GM19463 (cell line): Measurements from ENCODE around the gene MAP3K12.

Experiments
- ATAC-seq: cut with Tn5 transposase; IDR thresholded peaks from one replicate; pipeline ENCODE4 v1.9.1; 2021; ENCODE audit warnings: mild to moderate bottlenecking, moderate library complexity; ENCODE audit not compliant: unreplicated experiment

The MAP3K12 gene

DNA sequence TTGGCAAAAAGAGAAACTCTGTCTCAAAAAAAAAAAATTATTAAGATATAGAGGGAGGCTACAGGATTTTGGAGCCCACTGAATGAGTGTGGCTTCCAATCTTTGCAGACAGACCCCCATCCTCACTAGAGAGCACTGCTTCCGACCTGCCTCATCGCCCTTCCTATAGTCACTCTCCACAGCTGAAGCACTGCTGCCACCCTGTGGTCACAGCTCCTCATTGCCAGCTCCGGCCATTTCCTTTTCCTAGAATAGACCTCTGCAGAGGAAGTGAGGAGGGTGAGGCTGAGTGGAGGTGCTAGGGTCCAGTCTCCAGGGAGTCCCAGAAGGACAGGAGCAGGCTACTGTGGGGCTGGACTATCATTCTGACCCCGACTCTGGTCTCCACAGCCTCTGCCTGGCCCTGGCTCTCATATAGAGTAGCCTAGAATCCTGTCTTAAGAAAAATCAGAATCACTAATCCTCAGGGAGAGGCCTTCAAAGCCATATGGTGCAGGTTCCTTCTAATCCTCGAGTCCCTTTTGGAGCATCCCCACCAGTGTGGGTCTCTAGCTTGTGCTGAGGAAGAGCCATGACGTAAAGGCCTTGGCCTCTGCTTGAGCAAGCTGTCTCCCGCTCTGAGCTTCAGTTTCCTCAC, 9.4 kb upstream of the MAP3K12 start:
- peak; percentile 96 for ATAC-seq

- ATAC-seq: no peak
Measured at GRCh38 chr12:53507603-53507885, 8.3 kb upstream of the MAP3K12 start.

- no peak for ATAC-seq
Measured at GRCh38 chr12:53506881-53507602, 7.8 kb upstream of the MAP3K12 start, which contains the start of gene NPFF. TSS of gene NPFF (minus strand) at chr12:53507484. CDS start at chr12:53507474, 10 bp downstream.

DNA sequence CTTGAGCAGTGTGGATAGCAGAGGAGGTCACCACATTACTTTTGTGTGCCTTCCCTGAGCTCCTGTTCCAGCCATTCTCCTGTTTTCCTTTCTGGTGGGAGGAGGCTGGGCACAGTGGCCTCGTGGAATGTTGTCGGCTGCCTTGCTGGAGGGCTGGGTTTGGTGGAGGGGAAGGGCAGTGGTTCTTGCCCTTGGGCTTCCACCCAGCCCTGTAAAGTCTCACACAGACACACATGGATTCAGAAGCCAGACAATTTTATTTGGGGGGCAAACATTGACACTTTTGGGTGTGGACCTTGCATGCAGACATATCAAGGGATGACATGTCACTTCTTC, 7.2 kb upstream of the MAP3K12 start:
- no peak for ATAC-seq

GRCh38 chr12:53505555-53506449, 6.5 kb upstream of the MAP3K12 start:
- no peak for ATAC-seq

DNA sequence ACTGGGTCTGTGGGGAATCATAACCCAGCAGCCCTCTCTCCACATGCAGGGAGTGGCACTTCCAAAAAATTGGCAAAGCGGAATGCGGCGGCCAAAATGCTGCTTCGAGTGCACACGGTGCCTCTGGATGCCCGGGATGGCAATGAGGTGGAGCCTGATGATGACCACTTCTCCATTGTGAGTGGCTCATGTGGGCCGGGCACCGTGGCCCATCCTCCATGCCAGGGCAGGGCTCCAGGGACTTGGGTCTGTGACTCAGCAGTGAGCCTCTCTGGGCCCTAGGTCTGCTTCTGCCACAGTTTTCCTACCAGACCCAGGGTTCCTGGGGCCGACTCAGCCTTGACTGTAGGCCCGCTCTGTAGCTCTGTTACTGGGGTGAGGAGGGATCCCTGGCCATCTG, 5.8 kb upstream of the MAP3K12 start:
- no peak for ATAC-seq

DNA sequence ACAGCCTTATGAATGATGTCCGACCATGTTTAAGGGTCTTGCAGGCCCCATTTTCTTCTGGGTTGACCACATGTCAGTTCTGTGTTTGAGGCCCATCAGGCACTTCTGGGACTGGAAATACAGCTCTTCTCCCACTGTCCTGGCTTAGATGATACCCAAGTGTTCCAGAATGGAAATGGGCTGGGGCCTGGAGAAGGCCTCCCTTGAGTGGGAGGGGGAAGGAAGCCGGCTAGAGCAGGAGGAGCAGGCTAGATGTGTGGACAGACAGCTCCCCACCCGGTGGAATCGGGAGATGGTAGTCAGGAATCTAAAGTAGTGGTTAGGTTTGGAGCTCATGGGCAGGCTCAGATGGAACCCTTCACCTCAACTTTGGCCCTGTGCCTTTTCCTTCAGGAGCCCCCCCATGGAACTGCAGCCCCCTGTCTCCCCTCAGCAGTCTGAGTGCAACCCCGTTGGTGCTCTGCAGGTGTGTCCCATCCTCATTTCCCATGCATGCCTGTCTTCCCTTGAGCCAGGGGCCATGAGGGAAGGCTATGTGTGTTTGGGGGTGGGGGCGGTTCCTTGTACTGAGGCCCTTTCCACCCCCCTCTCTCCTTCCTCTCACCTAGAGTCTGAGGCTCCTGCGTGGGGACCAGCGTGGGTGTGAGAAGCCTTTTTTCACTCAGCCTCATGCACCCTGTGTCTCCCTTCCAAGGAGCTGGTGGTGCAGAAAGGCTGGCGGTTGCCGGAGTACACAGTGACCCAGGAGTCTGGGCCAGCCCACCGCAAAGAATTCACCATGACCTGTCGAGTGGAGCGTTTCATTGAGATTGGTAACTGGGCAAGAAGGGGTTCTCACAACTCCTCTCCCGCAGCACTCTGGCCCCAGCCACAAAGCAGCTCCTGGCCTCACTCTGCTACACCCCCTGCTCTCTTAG, 5.0 kb upstream of the MAP3K12 start:
- ATAC-seq: no peak

GRCh38 chr12:53502983-53503728, 3.9 kb upstream of the MAP3K12 start:
- no peak for ATAC-seq

DNA sequence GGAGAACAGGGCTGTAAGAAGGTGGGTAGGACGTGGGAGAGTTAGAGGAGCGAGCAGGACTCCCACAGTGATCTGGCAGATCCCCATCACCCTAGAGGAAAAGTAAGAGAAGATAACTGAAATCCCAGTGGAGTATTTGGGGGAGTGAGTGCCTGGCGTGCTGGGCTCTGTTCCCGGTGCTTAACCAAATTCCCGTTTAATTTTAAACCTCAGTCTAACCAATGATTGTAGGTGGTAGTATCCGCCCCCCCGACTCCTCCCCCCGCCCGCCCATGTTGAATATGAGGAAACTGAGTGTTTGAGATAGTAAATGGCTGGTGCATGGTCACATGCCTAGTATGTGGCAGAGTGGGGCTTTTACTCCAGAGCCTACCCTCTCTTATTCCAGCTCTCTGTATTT, 3.1 kb upstream of the MAP3K12 start:
- ATAC-seq: no peak

DNA sequence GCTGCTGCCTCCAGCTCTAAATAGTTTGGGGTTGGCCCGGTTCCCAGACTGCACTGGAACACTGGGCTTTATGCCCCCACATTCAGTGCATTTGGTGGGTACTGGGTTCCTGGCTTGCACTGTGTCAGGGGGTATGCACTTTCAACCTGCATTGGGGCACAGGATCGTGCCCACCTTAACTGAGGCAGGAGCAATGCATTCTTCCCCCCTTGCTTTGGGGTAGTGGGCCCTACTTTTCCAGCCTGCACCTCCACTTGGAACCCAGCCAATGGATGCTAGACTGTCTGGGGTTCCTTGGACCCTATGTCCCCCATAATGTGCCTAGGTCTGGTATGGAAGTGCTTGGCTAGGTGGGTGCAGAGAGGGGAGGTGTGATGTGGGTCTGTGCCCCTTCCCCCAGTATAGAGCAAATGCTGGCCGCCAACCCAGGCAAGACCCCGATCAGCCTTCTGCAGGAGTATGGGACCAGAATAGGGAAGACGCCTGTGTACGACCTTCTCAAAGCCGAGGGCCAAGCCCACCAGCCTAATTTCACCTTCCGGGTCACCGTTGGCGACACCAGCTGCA, 2.4 kb upstream of the MAP3K12 start:
- ATAC-seq: no peak

GRCh38 chr12:53500776-53501614, 1.7 kb upstream of the MAP3K12 start, which contains the start of gene TARBP2:
TSS of gene TARBP2 (plus strand) at chr12:53501283. CDS start at chr12:53501409, 126 bp downstream.
- ATAC-seq: peak; percentile 79

GRCh38 chr12:53500142-53500775, 1.0 kb upstream of the MAP3K12 start:
- no peak for ATAC-seq

- no peak for ATAC-seq
Measured at GRCh38 chr12:53498235-53498630, 1.0 kb downstream of the MAP3K12 start.

- no peak for ATAC-seq
Measured at GRCh38 chr12:53497461-53497860, 1.8 kb downstream of the MAP3K12 start.

GRCh38 chr12:53496752-53497032, 2.6 kb downstream of the MAP3K12 start:
- no peak for ATAC-seq

GRCh38 chr12:53495903-53496751, 3.1 kb downstream of the MAP3K12 start:
- ATAC-seq: no peak

DNA sequence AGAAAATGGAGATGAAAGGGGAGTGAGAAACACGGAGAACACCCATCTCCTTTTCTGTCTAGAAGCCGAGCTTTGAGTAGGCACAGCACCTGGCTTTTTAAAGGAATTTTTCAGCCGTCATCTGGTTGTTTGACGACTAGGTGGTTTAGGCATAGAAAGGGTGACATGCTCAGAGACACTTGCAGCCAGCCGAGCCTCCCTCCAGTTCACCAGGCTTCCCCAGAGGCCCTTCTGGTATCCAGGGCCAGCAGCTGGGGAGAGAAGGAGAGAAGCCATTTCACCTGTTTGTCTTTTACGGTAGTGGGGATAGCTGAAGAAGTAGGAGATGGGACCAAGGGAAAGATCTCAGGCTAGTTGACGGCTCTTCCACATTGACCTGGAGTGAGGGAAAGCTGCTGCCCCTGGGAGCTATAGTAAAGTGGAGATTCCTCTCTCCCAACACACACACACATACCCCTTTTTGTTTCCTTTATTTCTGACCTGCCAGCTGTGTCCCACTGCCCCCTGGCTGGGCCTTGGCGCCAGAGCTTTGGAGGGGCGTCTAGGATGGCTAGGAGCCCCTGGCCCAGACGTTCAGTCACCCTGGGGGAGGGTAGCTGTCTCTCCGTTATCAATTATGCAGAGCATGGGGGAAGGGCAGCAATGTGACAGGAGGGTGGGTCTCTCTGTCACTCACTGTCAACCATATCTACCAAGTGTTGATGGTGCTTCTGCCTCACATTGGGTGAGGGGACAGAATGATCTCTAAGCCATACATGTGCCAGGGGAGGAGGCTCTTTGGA, 5.5 kb downstream of the MAP3K12 start:
- ATAC-seq: no peak
